ENCODE results near the gene ATP8A1. TPM values are rescaled to one million over a fixed set of nuclear protein-coding genes. Genes with fewer than 3 reads are reported as not detected.

ATP8A1 gene
- total and polyA plus RNA-seq, 10 donors = 14.4 to 87.0 (median 42.1) TPM

DNA sequence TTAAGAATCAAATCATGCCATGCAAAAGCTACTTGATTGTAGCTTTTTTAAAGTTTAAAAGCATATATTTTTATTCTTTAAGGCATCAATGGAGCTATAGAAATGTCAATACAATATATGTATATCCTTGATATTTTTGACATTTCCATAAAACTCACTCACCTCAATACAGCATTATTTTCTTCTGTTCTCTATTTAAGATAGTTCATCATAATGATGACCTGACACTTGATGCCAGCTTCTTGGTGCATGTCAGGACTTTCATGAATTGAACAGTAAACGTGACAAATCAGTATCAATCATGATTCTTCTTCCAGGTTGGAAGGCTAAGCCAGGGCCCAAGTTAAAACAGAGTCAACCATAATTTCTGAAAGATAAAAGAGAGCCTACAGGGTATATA is 33.6 kb upstream of the ATP8A1 start:
- no peak for TF ChIP-seq POLR2AphosphoS5 (IDR thresholded peaks at IDR 0.05)
- no peak for TF ChIP-seq POLR2A (IDR thresholded peaks at IDR 0.05)
- TF ChIP-seq, protein P1, sequence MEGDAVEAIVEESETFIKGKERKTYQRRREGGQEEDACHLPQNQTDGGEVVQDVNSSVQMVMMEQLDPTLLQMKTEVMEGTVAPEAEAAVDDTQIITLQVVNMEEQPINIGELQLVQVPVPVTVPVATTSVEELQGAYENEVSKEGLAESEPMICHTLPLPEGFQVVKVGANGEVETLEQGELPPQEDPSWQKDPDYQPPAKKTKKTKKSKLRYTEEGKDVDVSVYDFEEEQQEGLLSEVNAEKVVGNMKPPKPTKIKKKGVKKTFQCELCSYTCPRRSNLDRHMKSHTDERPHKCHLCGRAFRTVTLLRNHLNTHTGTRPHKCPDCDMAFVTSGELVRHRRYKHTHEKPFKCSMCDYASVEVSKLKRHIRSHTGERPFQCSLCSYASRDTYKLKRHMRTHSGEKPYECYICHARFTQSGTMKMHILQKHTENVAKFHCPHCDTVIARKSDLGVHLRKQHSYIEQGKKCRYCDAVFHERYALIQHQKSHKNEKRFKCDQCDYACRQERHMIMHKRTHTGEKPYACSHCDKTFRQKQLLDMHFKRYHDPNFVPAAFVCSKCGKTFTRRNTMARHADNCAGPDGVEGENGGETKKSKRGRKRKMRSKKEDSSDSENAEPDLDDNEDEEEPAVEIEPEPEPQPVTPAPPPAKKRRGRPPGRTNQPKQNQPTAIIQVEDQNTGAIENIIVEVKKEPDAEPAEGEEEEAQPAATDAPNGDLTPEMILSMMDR (IDR thresholded peaks at IDR 0.05 in 8 of 11, conservative IDR thresholded peaks at IDR 0.05 in 3 of 11) = no peak
- no peak for DNase-seq
- WGBS, 5 donors = 0 to 87% (median 72%) methylated on average over 1 of the region's 1 CpG
- intact Hi-C loops (cut with DNase I; ENCODE audit: low total_unique reads) = no loop called here
- H3K27me3 ChIP-seq (replicated peaks in 1 of 7) = no peaks in the 10 kb centered on the region
- no peaks in the 10 kb centered on the region for H3K4me1 ChIP-seq
- H3K27ac ChIP-seq = no peak overlapping the region
- no peaks in the 10 kb centered on the region for H3K36me3 ChIP-seq
- no peak overlapping the region for H3K4me3 ChIP-seq
- no peaks in the 10 kb centered on the region for H3K9me3 ChIP-seq

DNA sequence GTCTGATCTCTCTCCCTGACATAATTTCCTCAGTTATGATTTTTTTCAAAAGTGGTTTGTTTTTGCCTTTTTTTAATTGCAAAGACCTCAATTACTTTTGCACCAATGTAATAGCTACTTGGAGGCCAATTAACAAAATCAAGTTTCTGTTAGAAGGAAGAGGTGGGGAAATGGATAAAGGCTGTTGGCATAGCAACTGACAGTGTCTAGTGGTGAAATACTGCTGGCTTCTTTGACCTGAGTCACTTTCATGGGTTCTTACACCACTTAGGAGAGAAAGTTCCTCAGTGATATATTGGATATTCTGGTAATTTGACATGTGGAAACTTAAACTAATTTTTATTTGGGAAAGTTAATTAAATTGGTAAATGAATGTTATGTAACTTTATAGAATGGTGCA is 26.5 kb upstream of the ATP8A1 start:
- DNase-seq = no peak
- Histone ChIP-seq H3K4me1 (peaks cover 0 to 16% (median 0%) of the 10 kb centered on the region in 6 donors), H3K4me3 (no peak overlapping the region), H3K27ac (no peak overlapping the region), H3K36me3 (no peaks in the 10 kb centered on the region), H3K9me3 (no peaks in the 10 kb centered on the region), H3K27me3 (replicated peaks in 1 of 7) (no peaks in the 10 kb centered on the region)
- TF ChIP-seq POLR2A (IDR thresholded peaks at IDR 0.05) = no peak
- TF ChIP-seq, protein P1 (IDR thresholded peaks at IDR 0.05 in 8 of 11, conservative IDR thresholded peaks at IDR 0.05 in 3 of 11) = no peak
- TF ChIP-seq POLR2AphosphoS5 (IDR thresholded peaks at IDR 0.05) = no peak
- intact Hi-C loops (cut with DNase I; ENCODE audit: low total_unique reads) = no loop called here

DNA sequence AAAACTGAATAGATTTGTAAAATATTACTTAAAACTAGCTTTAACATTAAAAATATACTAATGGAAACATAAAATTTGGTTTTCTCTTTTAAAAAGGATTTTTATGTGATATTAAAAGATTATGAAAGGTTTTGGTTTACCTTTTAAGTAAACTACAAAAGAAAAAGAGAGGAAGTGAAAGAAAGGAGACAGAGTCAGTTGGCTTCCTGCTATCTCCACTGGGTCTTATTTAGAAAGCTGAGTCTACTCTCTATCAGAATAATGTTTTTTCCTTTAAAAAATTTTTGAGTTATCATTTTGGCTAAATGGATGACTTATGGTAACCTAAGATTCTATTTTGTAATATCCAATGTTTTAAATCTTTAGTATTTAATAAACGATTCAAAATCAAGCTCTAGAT is 21.6 kb upstream of the ATP8A1 start:
- Histone ChIP-seq H3K36me3 (no peaks in the 10 kb centered on the region), H3K27me3 (replicated peaks in 1 of 7) (no peaks in the 10 kb centered on the region), H3K4me3 (no peak overlapping the region), H3K27ac (no peak overlapping the region), H3K4me1 (peaks cover 0 to 18% (median 1%) of the 10 kb centered on the region in 6 donors), H3K9me3 (no peaks in the 10 kb centered on the region)
- TF ChIP-seq POLR2AphosphoS5 (IDR thresholded peaks at IDR 0.05) = no peak
- intact Hi-C loops (cut with DNase I; ENCODE audit: low total_unique reads) = no loop called here
- WGBS, 5 donors = 56 to 94% (median 91%) methylated on average over 1 of the region's 1 CpG
- DNase-seq = no peak

DNA sequence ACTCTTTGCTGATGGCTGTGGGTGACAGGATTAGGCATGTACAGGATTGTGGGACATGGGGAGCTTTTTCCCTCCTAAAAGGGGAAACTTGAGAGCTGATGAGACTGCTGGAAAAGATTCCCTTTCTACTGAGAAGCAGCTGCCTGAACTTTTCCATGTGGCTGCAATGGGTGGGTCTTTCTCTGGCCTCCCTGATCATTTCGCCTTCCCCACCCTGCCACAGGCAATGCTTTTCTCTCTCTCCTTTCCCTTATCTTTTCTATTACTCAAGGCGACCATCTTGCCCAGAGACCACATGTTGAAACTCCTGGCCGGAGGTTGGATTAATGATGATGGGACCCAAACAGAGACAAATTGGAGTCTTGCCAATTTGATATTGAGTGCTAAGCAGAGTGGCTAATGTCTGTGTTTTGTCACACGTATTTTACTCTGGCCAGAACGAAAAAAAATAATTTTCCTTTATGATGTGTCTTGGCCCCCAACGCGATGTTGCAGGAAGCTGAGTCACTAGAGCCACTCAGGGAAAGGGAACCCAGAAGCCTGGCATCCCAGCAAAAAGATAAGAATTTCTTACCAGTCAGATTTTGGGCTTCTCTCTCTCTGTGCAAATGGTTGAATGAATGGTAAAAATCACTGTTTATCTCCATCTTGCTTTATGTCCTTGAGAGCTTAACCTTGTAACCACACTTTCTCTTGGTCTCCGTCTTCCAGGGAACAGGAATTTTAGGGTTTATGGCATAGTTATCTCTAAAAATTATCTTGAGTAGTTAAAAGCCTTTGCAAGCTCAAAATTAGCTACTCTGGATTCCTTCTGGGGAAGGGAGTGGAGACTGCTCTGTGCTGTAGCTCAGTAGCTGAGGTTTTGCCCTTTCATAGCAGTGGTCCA is 19.4 kb upstream of the ATP8A1 start:
- no peak overlapping the region for H3K4me3 ChIP-seq
- no peak for TF ChIP-seq POLR2A (IDR thresholded peaks at IDR 0.05)
- TF ChIP-seq, protein P1 (IDR thresholded peaks at IDR 0.05 in 8 of 11, conservative IDR thresholded peaks at IDR 0.05 in 3 of 11) = no peak
- TF ChIP-seq POLR2AphosphoS5 (IDR thresholded peaks at IDR 0.05) = no peak
- no peaks in the 10 kb centered on the region for H3K9me3 ChIP-seq
- no peaks in the 10 kb centered on the region for H3K36me3 ChIP-seq
- 45 to 54% (median 50%) methylated on average over 8 of the region's 8 CpGs for WGBS, 5 donors
- H3K27ac ChIP-seq = no peak overlapping the region
- intact Hi-C loops (cut with DNase I; ENCODE audit: low total_unique reads) = no loop called here
- no peaks in the 10 kb centered on the region for H3K27me3 ChIP-seq (replicated peaks in 1 of 7)
- DNase-seq = no peak
- H3K4me1 ChIP-seq = peaks cover 0 to 35% (median 6%) of the 10 kb centered on the region in 6 donors
